Transverse colon (tissue), 4 donors: ENCODE results near the gene SMIM5. TPM values are rescaled to one million over a fixed set of nuclear protein-coding genes. Genes with fewer than 3 reads are reported as not detected.
"Not testable (repeated sequence)": the region's sequence is repeated elsewhere in the genome, so short reads cannot be mapped to it uniquely, and the experiment has no call there.

ENCODE experiments used
- DNase-seq: peaks from one replicate; pipeline ENCODE4 v3.0.0-alpha.2; 2019
- H3K27ac ChIP-seq, 4 donors: fragments of 200-600 bp; sonication (generic); 2 replicates each; pipeline ENCODE4 v1.5.1; 2016 to 2018; ENCODE audit warnings: inconsistent platforms in 4 of 4
- H3K27me3 ChIP-seq: fragments of 200-600 bp; sonication (generic); 2 replicates; pipeline ENCODE4 v1.5.1; 2017; ENCODE audit warnings: inconsistent platforms
- H3K36me3 ChIP-seq, 4 donors: fragments of 200-600 bp; sonication (generic); 2 replicates each; pipeline ENCODE4 v1.5.1; 2017 to 2019; ENCODE audit warnings: inconsistent platforms in 4 of 4
- H3K4me1 ChIP-seq, 4 donors: fragments of 200-600 bp; sonication (generic); 2 replicates each; pipeline ENCODE4 v1.5.1; 2017 to 2020; ENCODE audit warnings: inconsistent platforms in 4 of 4
- H3K4me3 ChIP-seq, 4 donors: fragments of 200-600 bp; sonication (generic); 1 replicate in 1 of 4; 2 replicates in 3 of 4; pipeline versions ENCODE4 v1.5.1 to v1.6.1; 2017 to 2019; ENCODE audit warnings: inconsistent platforms in 4 of 4
- H3K9me3 ChIP-seq, 2 donors: fragments of 200-600 bp; sonication (generic); 2 replicates each; pipeline ENCODE4 v1.5.1; 2017 to 2019; ENCODE audit warnings: inconsistent platforms in 2 of 2
- EP300 ChIP-seq: sonication (generic); formaldehyde crosslinking; IDR thresholded peaks from one replicate; pipeline ENCODE4 v1.6.1; 2017; ENCODE audit warnings: antibody characterized with exemption, low read depth
- POLR2A ChIP-seq: fragments of 450-650 bp; IDR thresholded peaks from one replicate; pipeline ENCODE4 v1.6.1; 2016; ENCODE audit warnings: antibody characterized with exemption, mild to moderate bottlenecking, moderate library complexity
- POLR2AphosphoS5 ChIP-seq, 3 donors: sonication (generic); formaldehyde crosslinking; IDR thresholded peaks; one replicate each; pipeline ENCODE4 v1.6.1; 2016; ENCODE audit warnings: antibody characterized with exemption in 3 of 3
- WGBS, 2 donors: methylation state at CpG; one replicate each; pipeline ENCODE4 v1.1.5; 2018; ENCODE audit warnings: low coverage in 1 of 2; 5-methylcytosine and 5-hydroxymethylcytosine counted together
- in situ Hi-C, 4 donors: fragments of 200-750 bp; cut with MboI; loops; one replicate each; pipeline versions ENCODE4 v1.15.0 to v1.15.1; 2017; ENCODE audit warnings: low sequenced_read_pairs in 3 of 4, low pct_ligation_motif_present in 1 of 4, low pct_unique_long_range_greater_than_20kb in 1 of 4
- intact Hi-C: fragments of 100-400 bp; cut with DNase I; formaldehyde crosslinking; loops from one replicate; pipeline ENCODE4 v1.15.1; 2023; ENCODE audit warnings: low total_unique reads
- total RNA-seq, 4 donors: library from RNA; depleted of rRNA; stranded (reverse); fragments of >200 nt; gene quantifications; one replicate each; pipeline ENCODE4 v1.1.0, GENCODE V29; 2016
- TF ChIP-seq, protein P1 (sequence below), 5 experiments: fragments of 200-600 bp in 3 of 5; fragments of 450-650 bp in 2 of 5; sonication (generic) in 3 of 5; IDR thresholded peaks; 1 replicate in 2 of 5; 2 replicates in 3 of 5; pipeline ENCODE4 v1.5.1; 2016 to 2017; ENCODE audit warnings: antibody characterized with exemption in 5 of 5, inconsistent platforms in 3 of 5, mild to moderate bottlenecking in 2 of 5, moderate library complexity in 1 of 5

The SMIM5 gene
- total RNA-seq, 4 donors from 2014 or later, result 31.3 to 71.4 (median 50.0) TPM; not detected in 1

GRCh38 chr17:75637143-75637538 lies 3.9 kb downstream of the SMIM5 start:
- Histone ChIP-seq H3K4me3 (no peak overlapping the region), H3K4me1 (peaks cover 12 to 56% (median 51%) of the 10 kb centered on the region in 4 donors)

GRCh38 chr17:75637551-75637950 lies 4.3 kb downstream of the SMIM5 start:
- in situ Hi-C loops (no loop called here), intact Hi-C loops (no loop called here)
- 86% methylated on average over 6 of the region's 7 CpGs; no CpG with 5 or more reads in 1 of the 2 donors for whole genome bisulfite sequencing, 2 donors
- Histone ChIP-seq H3K4me3 (no peak overlapping the region), H3K27me3 (no peaks in the 10 kb centered on the region), H3K9me3 (no peaks in the 10 kb centered on the region), H3K27ac (peak overlapping the region in 1 of 4 donors; percentile 27), H3K36me3 (no peaks in the 10 kb centered on the region), H3K4me1 (peaks cover 13 to 59% (median 52%) of the 10 kb centered on the region in 4 donors)
- no peak for DNase-seq
- TF ChIP-seq, protein P1, sequence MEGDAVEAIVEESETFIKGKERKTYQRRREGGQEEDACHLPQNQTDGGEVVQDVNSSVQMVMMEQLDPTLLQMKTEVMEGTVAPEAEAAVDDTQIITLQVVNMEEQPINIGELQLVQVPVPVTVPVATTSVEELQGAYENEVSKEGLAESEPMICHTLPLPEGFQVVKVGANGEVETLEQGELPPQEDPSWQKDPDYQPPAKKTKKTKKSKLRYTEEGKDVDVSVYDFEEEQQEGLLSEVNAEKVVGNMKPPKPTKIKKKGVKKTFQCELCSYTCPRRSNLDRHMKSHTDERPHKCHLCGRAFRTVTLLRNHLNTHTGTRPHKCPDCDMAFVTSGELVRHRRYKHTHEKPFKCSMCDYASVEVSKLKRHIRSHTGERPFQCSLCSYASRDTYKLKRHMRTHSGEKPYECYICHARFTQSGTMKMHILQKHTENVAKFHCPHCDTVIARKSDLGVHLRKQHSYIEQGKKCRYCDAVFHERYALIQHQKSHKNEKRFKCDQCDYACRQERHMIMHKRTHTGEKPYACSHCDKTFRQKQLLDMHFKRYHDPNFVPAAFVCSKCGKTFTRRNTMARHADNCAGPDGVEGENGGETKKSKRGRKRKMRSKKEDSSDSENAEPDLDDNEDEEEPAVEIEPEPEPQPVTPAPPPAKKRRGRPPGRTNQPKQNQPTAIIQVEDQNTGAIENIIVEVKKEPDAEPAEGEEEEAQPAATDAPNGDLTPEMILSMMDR (IDR thresholded peaks at IDR 0.05), result no peak
- no peak for TF ChIP-seq EP300
- TF ChIP-seq POLR2A, result no peak
- no peak for TF ChIP-seq POLR2AphosphoS5 (IDR thresholded peaks at IDR 0.05)

More at GRCh38 chr17:75637143-75637538, 3.9 kb downstream of the SMIM5 start:
- TF ChIP-seq, protein P1 (IDR thresholded peaks at IDR 0.05), result no peak
- no peak for TF ChIP-seq EP300
- TF ChIP-seq POLR2AphosphoS5 (IDR thresholded peaks at IDR 0.05), result no peak
- no peak for TF ChIP-seq POLR2A
- peak; percentile 68 for DNase-seq
- WGBS, 2 donors, result 60% methylated on average over 13 of the region's 13 CpGs; no CpG with 5 or more reads in 1 of the 2 donors
- Histone ChIP-seq H3K9me3 (no peaks in the 10 kb centered on the region), H3K36me3 (no peaks in the 10 kb centered on the region), H3K27me3 (no peaks in the 10 kb centered on the region), H3K27ac (peak overlapping the region in 1 of 4 donors; percentile 27)
- in situ Hi-C loops (no loop called here), intact Hi-C loops (no loop called here)

DNA sequence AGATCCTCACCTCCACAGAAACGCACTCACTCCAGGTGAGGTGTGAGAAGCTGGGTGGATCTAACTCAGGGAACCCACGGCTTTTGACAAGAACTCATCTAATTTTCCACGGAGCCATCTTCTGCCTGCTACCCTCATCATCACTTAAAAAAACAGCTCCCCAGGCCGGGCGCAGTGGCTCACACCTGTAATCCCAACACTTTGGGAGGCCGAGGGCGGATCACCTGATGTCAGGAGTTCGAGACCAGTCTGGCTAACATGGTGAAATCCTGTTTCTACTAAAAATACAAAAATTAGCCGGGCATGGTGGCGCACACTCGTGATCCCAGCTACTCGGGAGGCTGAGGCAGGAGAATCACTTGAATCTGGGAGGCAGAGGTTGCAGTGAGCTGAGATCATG lies 4.8 kb downstream of the SMIM5 start:
- WGBS, 2 donors, result 96% methylated on average over 12 of the region's 12 CpGs; no CpG with 5 or more reads in 1 of the 2 donors
- H3K36me3 ChIP-seq, DNase-seq, H3K4me3 ChIP-seq, H3K27me3 ChIP-seq, intact Hi-C loops, H3K9me3 ChIP-seq, H3K27ac ChIP-seq, in situ Hi-C loops: not testable (repeated sequence)
- peaks cover 18 to 59% (median 50%) of the 10 kb centered on the region in 4 donors for H3K4me1 ChIP-seq

GRCh38 chr17:75638893-75639292 lies 5.7 kb downstream of the SMIM5 start:
- no peak for TF ChIP-seq POLR2A
- TF ChIP-seq, protein P1 (IDR thresholded peaks at IDR 0.05), result no peak
- TF ChIP-seq POLR2AphosphoS5 (IDR thresholded peaks at IDR 0.05), result no peak
- no peak for TF ChIP-seq EP300
- H3K4me1 ChIP-seq, result peaks cover 13 to 53% (median 45%) of the 10 kb centered on the region in 4 donors
- intact Hi-C loops, result no loop called here
- no peak overlapping the region for H3K4me3 ChIP-seq
- no peak for DNase-seq
- H3K27ac ChIP-seq, result no peak overlapping the region
- H3K9me3 ChIP-seq, result no peaks in the 10 kb centered on the region
- in situ Hi-C loops, result no loop called here
- WGBS, 2 donors, result 93% methylated on average over 13 of the region's 13 CpGs; no CpG with 5 or more reads in 1 of the 2 donors
- no peaks in the 10 kb centered on the region for H3K27me3 ChIP-seq
- no peaks in the 10 kb centered on the region for H3K36me3 ChIP-seq

DNA sequence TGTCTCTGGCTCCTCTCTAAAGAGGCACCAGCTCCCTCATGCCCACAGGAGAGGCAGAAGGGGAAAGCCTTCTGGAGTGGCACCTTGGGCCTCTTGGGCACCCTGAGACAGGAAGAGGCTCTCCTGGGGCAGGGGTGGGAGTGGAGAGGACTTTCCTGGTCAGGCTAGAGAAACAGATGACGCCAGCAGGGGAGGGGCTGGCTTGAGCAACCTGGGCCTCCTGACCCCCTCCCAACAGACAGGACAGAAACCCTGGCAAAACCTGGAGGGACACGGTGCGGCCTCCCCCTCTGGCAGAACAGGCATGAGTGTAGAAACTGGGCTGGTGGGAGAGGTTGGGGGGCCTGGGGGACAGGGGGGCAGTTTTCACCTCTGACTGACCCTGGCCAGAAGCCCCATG lies 6.1 kb downstream of the SMIM5 start:
- H3K27me3 ChIP-seq, result no peaks in the 10 kb centered on the region
- 80% methylated on average over 3 of the region's 3 CpGs; no CpG with 5 or more reads in 1 of the 2 donors for WGBS, 2 donors
- intact Hi-C loops (no loop called here), in situ Hi-C loops (no loop called here)
- no peak for DNase-seq
- H3K36me3 ChIP-seq, result no peaks in the 10 kb centered on the region
- TF ChIP-seq POLR2A (no peak), EP300 (no peak), POLR2AphosphoS5 (IDR thresholded peaks at IDR 0.05) (no peak)
- TF ChIP-seq, protein P1 (IDR thresholded peaks at IDR 0.05), result no peak
- H3K9me3 ChIP-seq, result no peaks in the 10 kb centered on the region
- H3K4me1 ChIP-seq, result peaks cover 9 to 50% (median 40%) of the 10 kb centered on the region in 4 donors
- H3K4me3 ChIP-seq, result no peak overlapping the region
- peak overlapping the region in 1 of 4 donors; percentile 16 for H3K27ac ChIP-seq
